ENCODE measurements around the gene PRR12. TPM values are rescaled to one million over a fixed set of nuclear protein-coding genes. Genes with fewer than 3 reads are reported as not detected.

Gene PRR12
- total RNA-seq, 1 donor from 2014 or later: 64.5 TPM

DNA sequence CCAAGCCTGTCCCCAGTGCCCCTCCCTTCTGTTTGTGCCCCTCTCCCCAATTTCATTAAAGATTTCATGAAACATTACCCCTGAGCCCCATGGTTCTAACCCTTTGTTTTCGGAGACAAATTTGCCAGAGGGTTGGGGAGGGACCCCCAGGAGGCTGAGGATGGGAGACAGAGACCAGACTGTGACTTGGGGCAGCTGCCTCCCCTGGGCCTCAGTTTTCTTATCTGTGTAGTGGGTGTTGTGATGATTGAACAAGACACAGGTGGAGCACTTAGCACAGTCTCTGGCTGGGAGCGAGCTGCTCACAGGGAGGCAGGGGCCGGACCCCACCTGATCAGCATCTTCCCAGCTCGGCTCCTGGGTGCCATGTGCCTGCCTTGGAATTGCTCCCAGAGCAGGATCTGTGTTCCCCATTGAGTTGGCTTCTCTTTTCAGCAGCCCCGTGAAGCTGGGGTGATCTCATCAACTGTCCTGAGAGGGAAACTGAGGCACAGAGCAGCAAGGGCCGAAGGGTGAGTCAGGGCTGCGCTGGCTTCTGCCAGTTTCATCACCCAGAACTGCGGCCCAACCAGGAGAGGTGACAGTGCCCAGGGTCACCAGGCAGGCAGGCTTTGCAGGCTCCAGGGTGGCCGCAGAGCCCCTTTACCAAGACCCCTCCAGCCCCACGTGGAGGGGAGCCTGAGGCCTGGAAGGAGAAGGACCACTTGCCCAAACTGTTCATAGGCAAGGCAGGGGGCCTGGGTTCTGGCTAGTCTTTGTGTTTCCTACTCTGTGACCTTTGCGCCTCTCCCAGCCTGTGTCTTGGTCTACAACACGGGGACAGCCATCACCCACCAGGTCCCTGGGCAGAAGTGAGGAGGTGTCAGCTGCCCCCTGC, 67.8 kb downstream of the PRR12 start:
- H3K27me3 Mint-ChIP-seq: no peaks in the 10 kb centered on the region
- no peak overlapping the region for H3K4me3 Mint-ChIP-seq (ENCODE audit: low read depth)
- TF ChIP-seq CTCF (IDR thresholded peaks at IDR 0.05; ENCODE audit: unreplicated experiment): no peak
- no peaks in the 10 kb centered on the region for H3K9me3 Mint-ChIP-seq (ENCODE audit: low read depth)
- peak overlapping the region; percentile 20 for H3K27ac Mint-ChIP-seq
- no peak for DNase-seq (ENCODE audit: low spot score, unreplicated experiment)
- H3K4me1 Mint-ChIP-seq (ENCODE audit: low read depth): no peaks in the 10 kb centered on the region
- H3K36me3 Mint-ChIP-seq (ENCODE audit: insufficient read depth): peaks cover 22% of the 10 kb centered on the region

GRCh38 chr19:49660338-49660961, 69.5 kb downstream of the PRR12 start:
- no peak for TF ChIP-seq CTCF (IDR thresholded peaks at IDR 0.05; ENCODE audit: unreplicated experiment)
- H3K4me3 Mint-ChIP-seq (ENCODE audit: low read depth): no peak overlapping the region
- H3K9me3 Mint-ChIP-seq (ENCODE audit: low read depth): no peaks in the 10 kb centered on the region
- H3K27me3 Mint-ChIP-seq: no peaks in the 10 kb centered on the region
- peaks cover 17% of the 10 kb centered on the region for H3K36me3 Mint-ChIP-seq (ENCODE audit: insufficient read depth)
- H3K27ac Mint-ChIP-seq: peak overlapping the region; percentile 56
- no peak for DNase-seq (ENCODE audit: low spot score, unreplicated experiment)
- peaks cover 10% of the 10 kb centered on the region for H3K4me1 Mint-ChIP-seq (ENCODE audit: low read depth)

GRCh38 chr19:49662011-49662410, 71.0 kb downstream of the PRR12 start:
- no peak for TF ChIP-seq CTCF (IDR thresholded peaks at IDR 0.05; ENCODE audit: unreplicated experiment)
- H3K9me3 Mint-ChIP-seq (ENCODE audit: low read depth): no peaks in the 10 kb centered on the region
- H3K4me1 Mint-ChIP-seq (ENCODE audit: low read depth): peaks cover 19% of the 10 kb centered on the region
- H3K4me3 Mint-ChIP-seq (ENCODE audit: low read depth): no peak overlapping the region
- no peak for DNase-seq (ENCODE audit: low spot score, unreplicated experiment)
- peaks cover 13% of the 10 kb centered on the region for H3K36me3 Mint-ChIP-seq (ENCODE audit: insufficient read depth)
- H3K27me3 Mint-ChIP-seq: no peaks in the 10 kb centered on the region
- H3K27ac Mint-ChIP-seq: no peak overlapping the region

DNA sequence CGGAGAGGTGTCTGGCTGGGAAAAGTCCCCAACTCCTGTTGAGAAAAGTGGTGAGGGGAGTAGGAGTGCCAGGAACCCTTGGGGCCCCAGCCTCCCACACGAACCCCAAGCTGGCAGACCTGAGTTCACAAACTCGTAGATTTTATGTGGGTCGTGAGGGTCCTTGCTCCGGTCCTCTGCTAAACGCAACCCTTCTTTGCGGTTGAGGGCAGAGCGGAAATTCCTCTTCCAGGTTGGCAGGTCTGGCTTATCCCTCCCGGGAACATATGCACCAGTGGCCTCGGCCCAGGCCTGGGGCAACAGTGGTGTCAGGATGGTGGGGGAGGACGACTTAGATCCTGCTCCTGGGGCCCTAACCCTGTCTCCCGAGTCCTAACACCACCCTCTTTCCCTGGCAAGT, 72.2 kb downstream of the PRR12 start:
- TF ChIP-seq CTCF (IDR thresholded peaks at IDR 0.05; ENCODE audit: unreplicated experiment): no peak
- Mint-ChIP-seq H3K4me3 (ENCODE audit: low read depth) (no peak overlapping the region), H3K27ac (no peak overlapping the region), H3K27me3 (no peaks in the 10 kb centered on the region), H3K36me3 (ENCODE audit: insufficient read depth) (peaks cover 10% of the 10 kb centered on the region), H3K9me3 (ENCODE audit: low read depth) (no peaks in the 10 kb centered on the region), H3K4me1 (ENCODE audit: low read depth) (peaks cover 23% of the 10 kb centered on the region)
- DNase-seq (ENCODE audit: low spot score, unreplicated experiment): no peak

DNA sequence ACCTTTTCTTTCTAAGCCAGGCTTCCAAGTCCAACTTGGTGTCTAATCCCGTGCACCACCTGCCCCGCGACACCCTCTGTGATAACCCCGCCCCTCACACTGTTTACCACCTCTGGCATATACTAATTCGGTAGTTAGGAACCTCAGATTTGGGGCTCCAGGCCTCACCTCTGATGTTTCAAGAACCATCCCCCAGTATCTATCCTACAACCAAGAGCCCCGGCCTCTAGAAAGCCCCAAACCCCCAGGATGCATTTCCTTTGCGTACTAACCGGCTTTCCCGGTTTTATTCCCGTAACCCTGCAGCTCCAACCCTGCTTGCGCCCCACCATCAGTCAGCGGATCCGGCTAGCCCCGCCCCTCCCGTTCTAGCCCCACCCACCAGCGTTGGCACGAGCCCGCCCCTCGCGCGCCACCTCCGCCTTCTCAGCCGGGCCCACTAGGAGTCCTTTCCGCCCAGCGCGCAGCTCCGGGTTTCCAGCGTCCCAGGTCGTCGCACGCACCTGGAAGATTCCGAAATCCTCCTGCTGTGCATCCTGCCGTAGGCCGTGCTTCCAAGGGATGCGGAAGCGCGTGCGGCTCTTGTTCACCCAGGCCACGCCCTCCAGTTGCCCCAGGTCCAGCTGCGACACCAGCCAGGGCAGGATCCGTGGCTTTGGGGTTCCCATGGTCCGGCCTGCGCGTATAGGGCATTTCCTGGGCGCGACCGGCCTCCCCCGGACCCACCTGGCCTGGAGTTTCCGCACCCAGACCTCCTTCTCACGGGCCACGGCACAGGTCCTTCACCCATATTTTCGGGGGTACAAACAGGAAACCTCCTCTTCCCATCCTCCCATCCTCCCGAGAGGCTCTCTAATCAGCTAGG, 73.4 kb downstream of the PRR12 start:
- peaks cover 7% of the 10 kb centered on the region for H3K36me3 Mint-ChIP-seq (ENCODE audit: insufficient read depth)
- TF ChIP-seq CTCF (IDR thresholded peaks at IDR 0.05; ENCODE audit: unreplicated experiment): peak; percentile 19

More for the DNA sequence above, 73.4 kb downstream of the PRR12 start:
- Mint-ChIP-seq H3K9me3 (ENCODE audit: low read depth) (no peaks in the 10 kb centered on the region), H3K27ac (peak overlapping the region; percentile 97), H3K4me1 (ENCODE audit: low read depth) (peaks cover 23% of the 10 kb centered on the region), H3K27me3 (no peaks in the 10 kb centered on the region), H3K4me3 (ENCODE audit: low read depth) (peak overlapping the region; percentile 95)
- peak; percentile 86 for DNase-seq (ENCODE audit: low spot score, unreplicated experiment)
